Gastrocnemius medialis (tissue), 4 donors: ENCODE measurements around the gene LRCH4. TPM values are rescaled to one million over a fixed set of nuclear protein-coding genes. Genes with fewer than 3 reads are reported as not detected.

ENCODE experiments used
- ATAC-seq, 2 donors: fragments of 150-250 bp; one replicate each; pipeline ENCODE4 v1.9.1; 2016
- DNase-seq, 2 donors: peaks; one replicate each; pipeline ENCODE4 v3.0.0-alpha.2; 2019
- H3K27ac ChIP-seq, 4 donors: fragments of 200-600 bp; sonication (generic); 1 replicate in 1 of 4; 2 replicates in 3 of 4; pipeline ENCODE4 v1.5.1; 2016 to 2018; ENCODE audit warnings: mild to moderate bottlenecking in 2 of 4, moderate library complexity in 1 of 4
- H3K27me3 ChIP-seq, 3 donors: fragments of 200-600 bp; sonication (generic) in 2 of 3; 1 replicate in 1 of 3; 2 replicates in 2 of 3; pipeline versions ENCODE4 v1.5.1 to v1.6.0; 2016 to 2019; ENCODE audit warnings: mild to moderate bottlenecking in 1 of 3, moderate library complexity in 1 of 3
- H3K36me3 ChIP-seq, 2 donors: fragments of 200-600 bp; sonication (generic) in 1 of 2; one replicate each; pipeline ENCODE4 v1.5.1; 2017 to 2018
- H3K4me1 ChIP-seq, 2 donors: fragments of 200-600 bp; sonication (generic) in 1 of 2; one replicate each; pipeline ENCODE4 v1.5.1; 2016 to 2017; ENCODE audit warnings: mild to moderate bottlenecking in 2 of 2
- H3K4me3 ChIP-seq, 4 donors: fragments of 200-600 bp; sonication (generic) in 3 of 4; 1 replicate in 1 of 4; 2 replicates in 3 of 4; pipeline ENCODE4 v1.5.1; 2016 to 2019; ENCODE audit warnings: mild to moderate bottlenecking in 2 of 4
- H3K9me3 ChIP-seq, 3 donors: fragments of 200-600 bp; sonication (generic) in 2 of 3; 1 replicate in 1 of 3; 2 replicates in 2 of 3; pipeline ENCODE4 v1.5.1; 2016 to 2019
- POLR2A ChIP-seq, 2 donors: fragments of 450-650 bp; IDR thresholded peaks; one replicate each; pipeline ENCODE4 v1.6.1; 2017; ENCODE audit warnings: antibody characterized with exemption in 2 of 2, mild to moderate bottlenecking in 2 of 2, moderate library complexity in 2 of 2
- in situ Hi-C, 4 donors: fragments of 200-750 bp; cut with MboI; loops; one replicate each; pipeline versions ENCODE4 v1.15.0 to v1.8.0; 2017; ENCODE audit warnings: low sequenced_read_pairs in 4 of 4
- intact Hi-C: fragments of 100-400 bp; cut with DNase I; formaldehyde crosslinking; loops from one replicate; pipeline ENCODE4 v1.15.1; 2023; ENCODE audit warnings: low total_unique reads
- total RNA-seq, 4 donors: library from RNA; depleted of rRNA; stranded (reverse); fragments of >200 nt; gene quantifications; one replicate each; pipeline versions ENCODE4 v1.1.0 to v1.2.3, GENCODE V29; 2016
- TF ChIP-seq, protein P1 (sequence below), 5 experiments: fragments of 450-650 bp in 3 of 5; fragments of 200-600 bp in 2 of 5; sonication (generic) in 2 of 5; IDR thresholded peaks in 4 of 5; conservative IDR thresholded peaks in 1 of 5; 1 replicate in 4 of 5; 2 replicates in 1 of 5; pipeline ENCODE4 v1.5.1; 2016 to 2019; ENCODE audit warnings: antibody characterized with exemption in 5 of 5, mild to moderate bottlenecking in 3 of 5, moderate library complexity in 3 of 5

LRCH4 gene
- total RNA-seq, 4 donors from 2014 or later = 71.1 to 105 (median 89.0) TPM

DNA sequence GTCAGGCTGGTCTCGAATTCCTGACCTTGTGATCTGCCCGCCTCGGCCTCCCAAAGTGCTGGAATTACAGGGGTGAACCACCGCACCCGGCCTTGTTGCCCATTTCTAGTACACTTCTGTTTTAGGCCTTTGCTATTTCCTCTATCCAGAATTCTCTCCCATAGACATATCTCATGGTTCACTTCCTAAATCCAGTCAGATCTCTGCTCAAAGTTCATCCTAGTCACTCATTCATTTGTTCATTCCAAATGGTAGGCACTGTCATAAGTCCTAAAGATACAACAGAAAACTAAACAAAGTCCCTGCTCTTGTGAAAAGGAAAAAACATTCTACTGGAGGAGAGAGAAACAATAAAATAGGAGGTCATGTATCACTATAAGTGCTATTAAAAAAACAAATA, 24.0 kb upstream of the LRCH4 start:
- Histone ChIP-seq H3K4me3 (no peak overlapping the region), H3K4me1 (peaks cover 3 to 19% of the 10 kb centered on the region in 2 donors), H3K9me3 (no peaks in the 10 kb centered on the region), H3K27ac (no peak overlapping the region), H3K36me3 (no peaks in the 10 kb centered on the region), H3K27me3 (peaks cover 0 to 5% (median 2%) of the 10 kb centered on the region in 3 donors)
- ATAC-seq = no peak
- intact Hi-C loops = loop anchor here (5.0 to 10.0 kb wide), 4 partner anchors 82 to 1465 kb away; partner anchors contain the start of genes GIGYF1, POP7 and TRIP6
- DNase-seq = no peak
- in situ Hi-C loops = no loop called here
- TF ChIP-seq, protein P1, sequence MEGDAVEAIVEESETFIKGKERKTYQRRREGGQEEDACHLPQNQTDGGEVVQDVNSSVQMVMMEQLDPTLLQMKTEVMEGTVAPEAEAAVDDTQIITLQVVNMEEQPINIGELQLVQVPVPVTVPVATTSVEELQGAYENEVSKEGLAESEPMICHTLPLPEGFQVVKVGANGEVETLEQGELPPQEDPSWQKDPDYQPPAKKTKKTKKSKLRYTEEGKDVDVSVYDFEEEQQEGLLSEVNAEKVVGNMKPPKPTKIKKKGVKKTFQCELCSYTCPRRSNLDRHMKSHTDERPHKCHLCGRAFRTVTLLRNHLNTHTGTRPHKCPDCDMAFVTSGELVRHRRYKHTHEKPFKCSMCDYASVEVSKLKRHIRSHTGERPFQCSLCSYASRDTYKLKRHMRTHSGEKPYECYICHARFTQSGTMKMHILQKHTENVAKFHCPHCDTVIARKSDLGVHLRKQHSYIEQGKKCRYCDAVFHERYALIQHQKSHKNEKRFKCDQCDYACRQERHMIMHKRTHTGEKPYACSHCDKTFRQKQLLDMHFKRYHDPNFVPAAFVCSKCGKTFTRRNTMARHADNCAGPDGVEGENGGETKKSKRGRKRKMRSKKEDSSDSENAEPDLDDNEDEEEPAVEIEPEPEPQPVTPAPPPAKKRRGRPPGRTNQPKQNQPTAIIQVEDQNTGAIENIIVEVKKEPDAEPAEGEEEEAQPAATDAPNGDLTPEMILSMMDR (IDR thresholded peaks at IDR 0.05 in 4 of 5, conservative IDR thresholded peaks at IDR 0.05 in 1 of 5) = no peak
- no peak for TF ChIP-seq POLR2A (IDR thresholded peaks at IDR 0.05)

DNA sequence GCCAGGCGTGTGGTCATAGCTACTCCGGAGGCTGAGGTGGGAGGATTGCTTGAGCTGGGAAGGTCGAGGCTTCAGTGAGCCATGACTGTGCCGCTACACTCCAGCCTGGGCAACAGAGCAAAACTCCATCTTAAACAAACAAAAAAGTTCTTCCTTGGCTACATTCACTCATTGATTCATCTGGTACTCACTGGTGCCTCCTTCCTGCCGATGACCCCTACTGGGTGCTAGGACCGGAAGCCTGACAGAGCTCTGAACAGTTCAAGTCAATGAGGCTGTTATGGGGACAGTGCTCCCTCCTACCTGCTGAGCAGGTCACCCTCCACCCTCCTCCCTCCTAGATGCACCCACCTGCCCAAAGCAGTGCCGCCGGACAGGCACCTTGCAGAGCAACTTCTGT, 21.2 kb upstream of the LRCH4 start:
- H3K9me3 ChIP-seq = no peaks in the 10 kb centered on the region
- no peak overlapping the region for H3K27ac ChIP-seq
- intact Hi-C loops = loop anchor here (10.0 kb wide), 1 partner anchor 1468 kb away; no protein-coding TSS in a partner anchor
- no peaks in the 10 kb centered on the region for H3K36me3 ChIP-seq
- H3K4me1 ChIP-seq = peaks cover 4 to 17% of the 10 kb centered on the region in 2 donors
- in situ Hi-C loops = no loop called here
- no peak for ATAC-seq
- no peak for DNase-seq
- H3K27me3 ChIP-seq = peaks cover 0 to 15% (median 8%) of the 10 kb centered on the region in 3 donors
- H3K4me3 ChIP-seq = no peak overlapping the region
- TF ChIP-seq, protein P1 (IDR thresholded peaks at IDR 0.05 in 4 of 5, conservative IDR thresholded peaks at IDR 0.05 in 1 of 5) = no peak
- TF ChIP-seq POLR2A (IDR thresholded peaks at IDR 0.05) = no peak

DNA sequence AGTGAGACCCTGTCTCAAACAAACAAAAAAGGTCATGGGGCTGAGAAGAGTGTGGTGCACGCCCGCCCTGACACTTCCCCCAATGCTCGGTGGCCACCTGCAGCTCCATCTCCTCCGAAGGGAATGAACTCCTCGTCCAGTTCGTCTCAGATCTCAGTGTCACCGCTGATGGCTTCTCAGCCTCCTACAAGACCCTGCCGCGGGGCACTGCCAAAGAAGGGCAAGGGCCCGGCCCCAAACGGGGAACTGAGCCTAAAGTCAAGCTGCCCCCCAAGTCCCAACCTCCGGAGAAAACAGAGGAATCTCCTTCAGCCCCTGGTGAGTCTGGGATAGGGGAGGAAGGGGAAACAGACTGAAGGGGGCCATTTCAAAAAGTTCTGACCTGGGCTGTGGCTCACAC, 20.4 kb upstream of the LRCH4 start:
- no peak overlapping the region for H3K27ac ChIP-seq
- intact Hi-C loops = loop anchor here (10.0 kb wide), 1 partner anchor 1468 kb away; no protein-coding TSS in a partner anchor

DNA sequence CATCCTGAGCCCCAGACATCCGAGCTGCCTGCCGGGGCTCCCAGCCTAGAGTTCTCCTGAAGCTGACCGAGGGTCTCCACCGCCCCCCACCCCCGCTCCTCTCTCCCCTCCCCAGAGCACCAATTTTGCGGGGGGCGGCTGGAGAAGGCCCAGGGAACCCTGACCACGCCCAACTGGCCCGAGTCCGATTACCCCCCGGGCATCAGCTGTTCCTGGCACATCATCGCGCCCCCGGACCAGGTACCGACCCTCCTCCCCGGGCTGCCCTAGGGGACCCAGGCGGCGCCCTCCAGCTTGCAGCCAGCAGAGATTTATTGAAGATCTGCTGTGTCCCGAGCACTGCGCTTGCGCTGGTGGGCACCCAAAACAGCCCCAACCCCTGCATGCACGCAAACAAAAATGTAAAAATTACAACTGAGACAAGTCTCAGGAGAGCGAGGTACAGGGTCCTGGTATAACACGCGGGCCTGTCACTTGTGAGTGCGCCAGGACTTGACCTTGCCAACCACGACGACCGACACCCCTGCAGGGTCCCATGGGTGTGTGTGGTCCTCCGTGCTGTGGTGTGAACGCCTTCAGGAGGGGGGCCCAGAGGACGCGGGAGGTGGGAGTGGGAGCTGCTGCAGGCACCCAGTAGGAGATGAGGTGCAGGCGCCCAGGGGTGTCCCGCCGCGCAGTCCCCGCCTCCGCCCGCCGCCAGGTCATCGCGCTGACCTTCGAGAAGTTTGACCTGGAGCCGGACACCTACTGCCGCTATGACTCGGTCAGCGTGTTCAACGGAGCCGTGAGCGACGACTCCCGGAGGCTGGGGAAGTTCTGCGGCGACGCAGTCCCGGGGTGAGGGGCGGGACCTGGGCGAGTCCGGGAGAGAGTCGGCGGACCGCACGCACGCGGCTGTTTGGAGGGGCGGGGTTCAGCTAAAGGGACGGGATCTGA, 19.3 kb upstream of the LRCH4 start:
- H3K27ac ChIP-seq = peak overlapping the region; percentile 74 to 85 (median 77)
- TF ChIP-seq, protein P1 (IDR thresholded peaks at IDR 0.05 in 4 of 5, conservative IDR thresholded peaks at IDR 0.05 in 1 of 5) = no peak
- TF ChIP-seq POLR2A (IDR thresholded peaks at IDR 0.05) = no peak
- H3K4me3 ChIP-seq = peak overlapping the region; percentile 75 to 99 (median 89)
- DNase-seq = no peak
- no peaks in the 10 kb centered on the region for H3K9me3 ChIP-seq
- ATAC-seq = no peak
- H3K4me1 ChIP-seq = peaks cover 4 to 13% of the 10 kb centered on the region in 2 donors
- H3K36me3 ChIP-seq = no peaks in the 10 kb centered on the region
- H3K27me3 ChIP-seq = peaks cover 0 to 15% (median 8%) of the 10 kb centered on the region in 3 donors
- intact Hi-C loops (loop anchor here (2.0 to 10.0 kb wide), 2 partner anchors 18 to 1470 kb away; partner anchors contain the start of genes FBXO24 and LRCH4), in situ Hi-C loops (no loop called here)

More for the DNA sequence above, 20.4 kb upstream of the LRCH4 start:
- Histone ChIP-seq H3K4me3 (no peak overlapping the region), H3K36me3 (no peaks in the 10 kb centered on the region), H3K27me3 (peaks cover 0 to 15% (median 8%) of the 10 kb centered on the region in 3 donors), H3K9me3 (no peaks in the 10 kb centered on the region), H3K4me1 (peaks cover 4 to 13% of the 10 kb centered on the region in 2 donors)
- no peak for DNase-seq
- ATAC-seq = no peak
- in situ Hi-C loops = no loop called here
- TF ChIP-seq, protein P1 (IDR thresholded peaks at IDR 0.05 in 4 of 5, conservative IDR thresholded peaks at IDR 0.05 in 1 of 5) = no peak
- TF ChIP-seq POLR2A (IDR thresholded peaks at IDR 0.05) = no peak
